ENCODE data around the gene ARHGEF10L.
"Not testable (repeated sequence)": the region's sequence is repeated elsewhere in the genome, so short reads cannot be mapped to it uniquely, and the experiment has no call there.

ARHGEF10L gene

DNA sequence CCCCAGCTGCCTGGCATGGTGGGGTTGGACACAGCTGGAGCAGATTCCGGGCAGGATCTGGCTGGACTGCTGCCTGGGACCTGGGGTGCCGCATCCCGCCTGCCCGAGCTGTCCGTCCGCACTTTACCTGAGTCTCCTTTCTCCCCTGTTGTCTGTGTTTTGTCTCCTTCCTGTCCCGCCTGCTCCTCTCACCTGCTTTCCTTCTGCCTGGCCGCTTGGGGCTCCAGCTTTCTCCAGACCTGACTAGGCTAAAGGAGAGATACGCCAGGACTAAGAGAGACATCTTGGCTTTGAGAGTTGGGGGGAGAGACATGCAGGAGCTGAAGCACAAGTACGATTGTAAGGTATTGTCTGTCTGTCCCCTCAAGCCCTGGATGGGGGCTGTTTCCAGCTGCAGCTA is 73.3 kb downstream of the ARHGEF10L start:
- DNase-seq (ENCODE audit: low read depth in 3 of 3) = no peak

DNA sequence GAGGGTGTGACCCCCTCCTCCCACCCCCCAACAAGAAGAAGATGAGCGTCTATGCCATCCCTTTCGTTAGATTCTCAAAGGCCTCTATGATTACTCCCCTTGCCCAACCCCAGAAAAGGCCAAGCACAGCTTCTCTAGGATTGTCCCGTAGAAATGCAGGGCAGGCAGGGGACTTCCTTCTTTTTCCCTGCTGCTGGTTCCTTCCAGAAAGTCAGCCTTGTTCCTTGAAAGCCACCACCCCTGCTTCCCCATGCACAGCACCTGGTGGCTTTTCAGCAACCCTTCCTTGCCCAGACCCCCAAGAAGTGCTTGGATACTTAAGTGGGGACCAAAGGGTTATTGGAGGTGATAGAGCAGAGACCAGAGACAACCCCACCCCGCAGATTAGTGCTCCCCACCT is 75.1 kb downstream of the ARHGEF10L start:
- no peak for DNase-seq (ENCODE audit: low read depth in 3 of 3)

- DNase-seq (ENCODE audit: low read depth in 3 of 3) = no peak
Measured at GRCh38 chr1:17615157-17615556, 75.7 kb downstream of the ARHGEF10L start.

DNA sequence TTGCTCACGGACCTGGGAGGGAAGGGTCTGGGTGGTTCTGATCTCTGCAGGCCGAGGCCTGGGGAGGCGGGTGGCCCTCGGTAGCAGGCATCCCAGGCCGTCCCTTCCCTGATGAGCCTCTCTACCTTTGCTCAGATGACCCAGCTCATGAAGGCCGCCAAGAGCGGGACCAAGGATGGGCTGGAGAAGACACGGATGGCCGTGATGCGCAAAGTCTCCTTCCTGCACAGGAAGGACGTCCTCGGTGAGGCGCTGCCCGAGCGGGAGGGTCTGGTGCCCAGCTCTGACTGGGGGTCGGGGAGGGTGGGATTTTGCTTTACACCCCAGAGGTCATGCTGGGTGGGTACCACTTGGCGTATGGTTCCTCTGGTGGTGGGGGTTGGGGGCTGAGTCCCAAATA is 76.5 kb downstream of the ARHGEF10L start:
- no peak for DNase-seq (ENCODE audit: low read depth in 3 of 3)

- DNase-seq (ENCODE audit: low read depth in 3 of 3) = no peak
Measured at GRCh38 chr1:17616731-17617279, 77.3 kb downstream of the ARHGEF10L start.

DNA sequence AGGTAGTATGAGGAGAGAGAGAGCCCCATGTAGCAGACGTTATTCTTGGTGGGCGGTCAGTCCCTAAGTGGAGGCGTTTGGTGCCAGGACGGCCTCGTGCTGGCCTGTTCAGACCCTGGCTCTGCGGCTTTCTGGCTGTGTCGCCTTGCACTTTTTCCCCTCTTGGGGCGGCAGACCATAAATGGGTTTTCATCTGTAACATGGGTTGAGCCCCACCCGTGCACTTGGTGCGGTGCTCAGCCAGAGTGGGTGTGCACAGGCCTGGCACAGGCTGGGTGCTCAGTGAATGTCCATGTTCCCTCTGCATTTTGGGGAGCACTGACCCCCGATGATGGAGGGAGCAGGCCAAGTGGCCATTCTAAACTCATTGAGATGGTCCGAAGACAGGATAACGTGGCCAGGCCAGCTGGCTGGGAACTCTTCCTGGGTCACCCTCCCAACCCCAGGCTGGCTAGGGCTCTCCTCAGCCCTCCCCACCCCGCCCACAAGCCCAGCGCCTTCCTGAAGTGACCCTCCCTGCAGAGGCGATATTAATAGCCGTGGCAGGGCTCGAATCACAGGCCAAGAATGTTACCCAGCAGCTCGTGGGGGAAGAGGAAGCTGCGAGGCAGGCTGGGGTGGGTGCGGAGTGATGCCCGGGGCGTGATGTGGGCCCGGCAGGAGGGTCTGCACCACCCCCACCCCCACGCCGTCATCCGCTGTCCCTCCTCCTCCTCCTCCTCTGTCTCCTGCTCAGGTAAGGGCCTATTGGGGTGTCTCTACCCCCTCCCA is 78.5 kb downstream of the ARHGEF10L start:
- DNase-seq (ENCODE audit: low read depth in 3 of 3) = no peak

DNA sequence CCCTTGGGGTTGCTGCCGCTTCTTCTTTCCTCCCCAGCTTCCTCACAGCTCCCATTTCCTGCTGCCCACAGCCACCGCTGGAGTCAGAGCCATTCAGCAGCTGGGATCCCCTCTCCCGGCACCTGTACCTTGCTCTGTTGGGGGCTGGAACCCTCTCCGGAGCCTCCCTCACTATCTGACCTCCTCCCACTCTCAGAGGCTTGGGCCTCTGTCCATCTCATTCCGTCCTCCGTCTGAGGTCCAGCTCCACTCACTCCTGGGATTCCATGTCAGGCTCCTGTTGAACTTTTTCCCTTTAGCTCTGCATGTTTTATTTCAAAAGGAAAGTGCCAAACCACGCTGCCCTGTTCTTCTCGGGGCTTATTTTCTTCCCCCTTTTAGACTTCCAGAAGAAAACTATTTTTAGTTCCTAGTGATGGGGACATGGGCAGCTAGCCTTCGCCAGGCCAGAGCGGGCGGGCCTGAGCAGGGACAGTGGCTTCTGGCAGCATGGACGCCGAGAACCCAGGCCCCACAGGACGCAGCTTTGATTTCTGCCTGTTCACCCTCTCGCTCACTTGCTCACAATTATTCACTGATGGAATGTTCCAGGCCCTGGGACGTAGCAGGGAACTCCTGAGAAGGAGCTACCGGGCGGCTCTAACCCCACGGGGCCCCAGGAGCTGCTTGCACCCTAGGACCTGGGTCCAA is 79.2 kb downstream of the ARHGEF10L start:
- DNase-seq (ENCODE audit: low read depth in 3 of 3) = no peak

- no peak for DNase-seq (ENCODE audit: low read depth in 3 of 3)
Measured at GRCh38 chr1:17620448-17620847, 81.0 kb downstream of the ARHGEF10L start.

DNA sequence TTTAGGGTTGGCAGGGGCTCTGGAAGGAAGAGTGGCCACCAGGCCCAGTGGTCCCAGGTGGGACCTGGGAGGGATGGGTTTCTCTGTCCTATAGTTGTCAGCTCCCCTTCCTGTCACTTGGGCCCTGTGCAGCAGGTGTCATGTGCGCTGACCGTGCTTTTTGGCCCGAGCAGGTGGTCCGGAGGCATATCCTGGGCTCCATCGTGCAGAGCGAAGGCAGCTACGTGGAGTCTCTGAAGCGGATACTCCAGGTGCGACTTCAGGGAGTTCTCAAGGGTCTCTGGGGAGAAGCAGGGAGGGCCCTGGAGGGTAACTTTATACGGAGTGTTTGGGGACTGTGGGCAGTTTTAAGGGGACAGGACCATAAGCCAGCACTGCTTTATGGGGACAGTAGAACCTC is 82.2 kb downstream of the ARHGEF10L start:
- DNase-seq (ENCODE audit: low read depth in 3 of 3) = no peak

- DNase-seq (ENCODE audit: low read depth in 3 of 3) = no peak
Measured at GRCh38 chr1:17622823-17623222, 83.3 kb downstream of the ARHGEF10L start.

- DNase-seq (ENCODE audit: low read depth in 3 of 3) = no peak
Measured at GRCh38 chr1:17624611-17625233, 85.2 kb downstream of the ARHGEF10L start.

DNA sequence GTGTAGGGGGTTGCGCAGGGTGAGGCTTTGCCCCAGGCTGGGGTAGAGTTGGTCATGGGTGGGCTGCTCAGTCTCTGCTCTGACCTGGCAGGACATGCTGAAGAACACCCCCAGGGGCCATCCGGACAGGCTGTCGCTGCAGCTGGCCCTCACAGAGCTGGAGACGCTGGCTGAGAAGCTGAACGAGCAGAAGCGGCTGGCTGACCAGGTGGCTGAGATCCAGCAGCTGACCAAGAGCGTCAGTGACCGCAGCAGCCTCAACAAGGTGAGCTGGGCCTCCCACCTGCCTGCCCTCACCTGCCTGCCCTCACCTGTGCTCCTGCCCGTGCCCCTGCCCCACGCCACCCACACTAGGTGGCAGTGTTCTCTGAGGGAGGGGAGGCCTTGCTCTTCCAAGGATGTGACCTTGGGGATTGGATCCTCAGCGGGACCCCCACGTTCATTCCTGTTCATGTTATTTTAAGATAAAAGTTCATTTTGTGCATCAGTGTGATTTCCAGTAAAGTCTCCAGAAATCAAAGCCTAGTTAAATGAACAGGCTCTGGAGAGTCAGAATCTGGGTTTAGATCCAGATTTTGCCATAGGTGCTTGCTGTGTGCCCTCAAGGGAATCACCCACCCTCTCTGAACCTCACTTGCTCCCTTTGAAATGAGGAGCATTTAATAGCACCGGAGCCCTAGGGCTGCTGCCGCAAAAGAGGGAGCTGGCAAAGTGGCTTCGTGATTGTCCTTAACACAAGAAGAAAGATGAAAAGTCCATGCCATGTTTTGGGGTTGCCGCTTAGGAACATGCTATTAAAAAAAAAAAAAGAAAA is 87.9 kb downstream of the ARHGEF10L start:
- no peak for DNase-seq (ENCODE audit: low read depth in 3 of 3)

DNA sequence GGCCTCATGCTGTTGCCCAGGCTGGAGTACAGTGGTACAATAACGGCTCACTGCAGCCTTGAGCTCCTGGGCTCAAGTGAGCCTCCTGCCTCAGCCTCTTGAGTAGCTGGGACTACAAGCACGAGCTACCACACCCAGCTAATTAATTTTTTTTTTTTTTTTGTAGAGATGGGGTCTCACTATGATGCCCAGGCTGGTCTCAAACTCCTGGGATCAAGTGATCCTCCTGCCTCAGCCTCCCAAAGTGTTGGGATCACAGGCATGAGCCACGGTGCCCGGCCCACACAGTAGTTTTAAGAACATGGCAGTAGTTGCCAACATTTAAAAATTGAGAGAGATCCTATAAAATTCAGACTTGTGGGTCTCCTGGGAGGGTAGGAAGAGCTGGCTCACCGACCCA is 89.5 kb downstream of the ARHGEF10L start:
- not testable (repeated sequence) for DNase-seq (ENCODE audit: low read depth in 3 of 3)

DNA sequence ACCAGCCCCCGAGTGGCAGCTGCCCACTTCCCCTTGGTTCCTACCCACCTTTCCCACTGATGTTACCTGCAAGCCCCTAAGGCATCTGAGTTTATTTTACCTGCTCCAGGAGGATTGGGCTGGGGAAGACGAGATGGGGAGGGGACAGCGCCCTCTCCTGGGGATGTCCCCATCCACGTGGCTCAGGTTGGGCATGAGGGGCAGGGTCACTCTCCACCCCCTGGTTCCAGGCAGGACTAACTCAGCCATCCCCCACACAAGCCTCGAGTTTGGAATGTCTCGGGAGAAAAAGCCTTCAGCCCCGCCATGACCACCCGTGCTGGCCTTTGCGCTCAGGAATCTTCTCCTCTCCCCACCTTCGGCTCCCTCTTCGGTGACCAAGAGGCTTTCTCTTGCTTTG is 90.0 kb downstream of the ARHGEF10L start:
- no peak for DNase-seq (ENCODE audit: low read depth in 3 of 3)

- no peak for DNase-seq (ENCODE audit: low read depth in 3 of 3)
Measured at GRCh38 chr1:17630048-17630830, 90.7 kb downstream of the ARHGEF10L start.

DNA sequence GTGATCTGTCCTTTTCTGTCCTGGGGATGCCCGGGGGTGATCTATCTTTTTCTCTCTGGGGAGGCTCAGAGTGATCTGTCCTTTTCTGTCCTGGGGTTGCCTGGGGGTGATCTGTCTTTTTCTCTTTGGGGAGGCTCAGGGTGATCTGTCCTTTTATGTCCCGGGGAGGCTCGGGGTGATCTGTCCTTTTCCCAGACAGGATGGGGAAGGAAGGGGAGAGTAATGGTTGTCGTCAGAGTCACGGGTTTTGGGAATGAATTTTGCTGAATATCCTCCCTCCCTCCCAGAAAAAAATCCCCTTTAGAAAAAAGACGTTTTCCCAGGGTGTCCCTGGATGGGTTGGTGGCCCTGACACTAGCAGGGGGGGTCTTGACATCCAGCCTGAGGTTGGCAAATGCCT is 91.5 kb downstream of the ARHGEF10L start:
- DNase-seq (ENCODE audit: low read depth in 3 of 3) = no peak

DNA sequence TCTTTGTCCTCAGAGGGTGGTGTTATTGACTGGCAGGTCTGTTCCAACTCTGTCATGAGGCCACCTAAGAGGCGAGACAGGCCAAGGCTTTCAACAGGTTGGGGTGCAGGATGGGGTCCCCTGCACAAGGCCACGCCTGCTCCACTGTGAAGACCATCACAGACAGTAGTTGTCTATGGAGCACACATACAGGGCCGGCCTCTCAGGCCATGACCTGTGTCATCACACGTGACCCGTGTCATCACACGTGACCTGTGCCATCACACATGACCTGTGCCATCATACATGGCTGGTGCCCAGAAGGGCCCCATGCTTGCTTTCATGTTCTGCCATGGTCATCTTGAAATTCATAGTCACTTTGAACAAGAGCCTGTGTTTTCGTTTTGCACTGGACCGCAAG is 91.9 kb downstream of the ARHGEF10L start:
- no peak for DNase-seq (ENCODE audit: low read depth in 3 of 3)

- no peak for DNase-seq (ENCODE audit: low read depth in 3 of 3)
Measured at GRCh38 chr1:17632106-17632505, 92.6 kb downstream of the ARHGEF10L start.

DNA sequence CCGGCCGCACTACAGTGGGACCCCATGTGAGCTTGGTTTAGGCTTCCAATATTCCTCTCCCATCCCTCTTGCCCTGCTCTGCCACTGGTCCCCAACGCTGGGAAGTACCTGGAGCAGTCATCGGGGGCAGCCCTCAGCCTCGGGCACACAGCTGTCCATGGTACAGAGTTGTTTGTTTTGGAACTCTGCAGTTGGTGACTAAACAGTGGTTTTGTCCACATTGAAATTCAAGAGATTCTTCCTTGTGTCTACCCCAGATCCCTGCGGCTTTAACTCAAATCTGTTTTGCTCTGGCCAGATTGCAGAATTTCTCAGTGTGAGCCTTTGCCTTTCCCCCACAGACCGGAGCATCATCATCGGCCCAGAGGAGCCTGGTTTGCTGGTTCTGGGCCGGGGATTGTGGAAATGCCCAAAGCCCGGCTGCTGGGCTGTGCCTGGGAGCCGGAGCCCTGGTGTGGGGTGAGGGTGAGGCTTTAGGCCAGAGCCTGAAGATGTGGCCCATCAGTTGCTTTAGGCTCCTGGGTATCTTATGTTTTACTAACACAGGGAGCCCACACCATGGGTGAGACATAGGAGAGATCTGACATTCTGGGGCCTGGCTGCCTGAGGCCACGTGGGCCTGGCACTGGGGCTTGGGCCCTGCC is 93.2 kb downstream of the ARHGEF10L start:
- no peak for DNase-seq (ENCODE audit: low read depth in 3 of 3)

- no peak for DNase-seq (ENCODE audit: low read depth in 3 of 3)
Measured at GRCh38 chr1:17633654-17634053, 94.2 kb downstream of the ARHGEF10L start.

GRCh38 chr1:17635276-17635675 is 95.8 kb downstream of the ARHGEF10L start:
- DNase-seq (ENCODE audit: low read depth in 3 of 3) = no peak
